HCT116 (cell line): ENCODE results near the gene USF2. TPM values are rescaled to one million over a fixed set of nuclear protein-coding genes. Genes with fewer than 3 reads are reported as not detected.

Source experiments
- ATAC-seq: fragments of 200-7000 bp; cut with Tn5 transposase; 2 replicates; pipeline ENCODE4 v1.9.1; 2020; ENCODE audit warnings: mild to moderate bottlenecking, moderate library complexity
- BruUV-seq: library from RNA; stranded (reverse); fragments of 400-500 nt; replicated peaks from 2 replicates; lab custom pipeline; 2021; lab: Mats Ljungman, UMichigan
- CTCF ChIA-PET: fragments of 300-600 bp; sonication (Branson Sonifier 250); formaldehyde crosslinking; loops from one replicate; lab custom pipeline; 2021; ENCODE audit warnings: antibody characterized with exemption; lab: Charles Lee
- POLR2A ChIA-PET: fragments of 300-600, 350-600 bp; sonication (Branson Sonifier 250); formaldehyde crosslinking; loops from one replicate; lab custom pipeline; 2021; ENCODE audit warnings: antibody characterized with exemption; lab: Charles Lee
- RAD21 ChIA-PET, 2 experiments: fragments of 300-600 bp; sonication (Branson Sonifier 250); formaldehyde crosslinking; loops; one replicate each; lab custom pipeline; 2023; ENCODE audit warnings: low total read pairs in 2 of 2; ENCODE audit not compliant: uncharacterized antibody in 2 of 2, unreplicated experiment in 2 of 2, low non-redundant PET in 1 of 2; lab: Charles Lee
- DNase-seq: peaks from one replicate; pipeline ENCODE4 v3.0.0-alpha.2; 2010; ENCODE audit warnings: low read depth, low spot score
- H2AFZ ChIP-seq: fragments of 200-600 bp; shearing (Covaris generic), sonication (generic); 2 replicates; pipeline ENCODE4 v1.6.1; 2017; ENCODE audit warnings: low read depth, mixed run types, mixed read lengths, antibody characterized with exemption, low read length; ENCODE audit not compliant: poor library complexity, severe bottlenecking
- H3K27ac ChIP-seq: 2 replicates; pipeline ENCODE4 v1.5.1; 2012; ENCODE audit warnings: low read depth, low read length
- H3K27me3 ChIP-seq: fragments of 200-600 bp; sonication (generic); 2 replicates; pipeline ENCODE4 v1.6.1; 2016; ENCODE audit warnings: mixed run types, low read length, mixed read lengths; ENCODE audit not compliant: insufficient read depth
- H3K36me3 ChIP-seq, 2 experiments: fragments of 200-500 bp in 1 of 2; fragments of 200-600 bp in 1 of 2; sonication (Bioruptor generic) in 1 of 2; sonication (generic) in 1 of 2; 2 replicates each; pipeline versions ENCODE4 v1.5.1 to v1.6.1; 2014 to 2016; ENCODE audit warnings: low read length in 2 of 2, inconsistent platforms in 1 of 2, mixed read lengths in 1 of 2, mixed run types in 1 of 2; ENCODE audit not compliant: insufficient read depth in 2 of 2, control insufficient read depth in 1 of 2
- H3K4me1 ChIP-seq, 2 experiments: fragments of 200-600 bp in 1 of 2; sonication (generic) in 1 of 2; 2 replicates each; pipeline versions ENCODE4 v1.5.1 to v1.6.1; 2012 to 2017; ENCODE audit warnings: low read length in 2 of 2, inconsistent platforms in 1 of 2, mild to moderate bottlenecking in 1 of 2, mixed read lengths in 1 of 2, mixed run types in 1 of 2, moderate library complexity in 1 of 2; ENCODE audit not compliant: insufficient read depth in 2 of 2, control insufficient read depth in 1 of 2
- H3K4me2 ChIP-seq: fragments of 200-600 bp; sonication (generic); 2 replicates; pipeline ENCODE4 v1.6.1; 2017; ENCODE audit warnings: mixed run types, low read length, mixed read lengths
- H3K4me3 ChIP-seq, 2 experiments: fragments of 200-600 bp in 1 of 2; sonication (generic) in 1 of 2; replicated peaks in 1 of 2; 2 replicates each; pipeline ENCODE4 v1.5.1; 2011 to 2016; ENCODE audit warnings: low read length in 2 of 2, control low read depth in 1 of 2, low read depth in 1 of 2, mild to moderate bottlenecking in 1 of 2, mixed read lengths in 1 of 2, mixed run types in 1 of 2
- H3K79me2 ChIP-seq: fragments of 200-600 bp; sonication (generic); 2 replicates; pipeline ENCODE4 v1.6.1; 2017; ENCODE audit warnings: mild to moderate bottlenecking, mixed run types, low read length, moderate library complexity, mixed read lengths; ENCODE audit not compliant: insufficient read depth
- H3K9ac ChIP-seq: fragments of 200-600 bp; sonication (generic); 2 replicates; pipeline ENCODE4 v1.6.1; 2016; ENCODE audit warnings: low read length, mixed read lengths
- H3K9me2 ChIP-seq: fragments of 200-600 bp; sonication (generic), shearing (Covaris generic); 2 replicates; pipeline ENCODE4 v1.6.1; 2017; ENCODE audit warnings: mixed run types, mild to moderate bottlenecking, moderate library complexity; ENCODE audit not compliant: insufficient read depth
- H3K9me3 ChIP-seq, 2 experiments: fragments of 200-500 bp in 1 of 2; fragments of 200-600 bp in 1 of 2; sonication (Bioruptor generic) in 1 of 2; sonication (generic) in 1 of 2; 2 replicates each; pipeline ENCODE4 v1.6.1; 2014 to 2017; ENCODE audit warnings: low read length in 2 of 2, mixed read lengths in 2 of 2, inconsistent platforms in 1 of 2, low read depth in 1 of 2, mild to moderate bottlenecking in 1 of 2, mixed run types in 1 of 2, moderate library complexity in 1 of 2; ENCODE audit not compliant: control insufficient read depth in 1 of 2, insufficient read depth in 1 of 2
- H4K20me1 ChIP-seq: fragments of 200-600 bp; sonication (generic), shearing (Covaris generic); 2 replicates; pipeline ENCODE4 v1.6.1; 2017; ENCODE audit warnings: mixed run types, mild to moderate bottlenecking, moderate library complexity; ENCODE audit not compliant: insufficient read depth
- CEBPB ChIP-seq: IDR thresholded peaks from 2 replicates; pipeline ENCODE4 v1.6.1; 2012; ENCODE audit warnings: low read depth
- EGR1 ChIP-seq: IDR thresholded peaks from 2 replicates; pipeline ENCODE4 v1.6.1; 2012; ENCODE audit warnings: low read depth
- EZH2 ChIP-seq: fragments of 200-600 bp; sonication (generic); IDR thresholded peaks from 2 replicates; pipeline ENCODE4 v1.6.1; 2017; ENCODE audit warnings: antibody characterized with exemption, mixed run types
- POLR2AphosphoS5 ChIP-seq: IDR thresholded peaks from 2 replicates; pipeline ENCODE4 v1.6.1; 2011; ENCODE audit warnings: mild to moderate bottlenecking, low read depth, low read length, moderate library complexity
- RAD21 ChIP-seq: IDR thresholded peaks from 2 replicates; pipeline ENCODE4 v1.6.1; 2012; ENCODE audit warnings: low read depth, mild to moderate bottlenecking
- SIN3A ChIP-seq: IDR thresholded peaks from 2 replicates; pipeline ENCODE4 v1.6.1; 2012; ENCODE audit warnings: low read depth
- SP1 ChIP-seq: IDR thresholded peaks from 2 replicates; pipeline ENCODE4 v1.6.1; 2012; ENCODE audit warnings: low read depth
- YY1 ChIP-seq: IDR thresholded peaks from 2 replicates; pipeline ENCODE4 v1.6.1; 2011; ENCODE audit warnings: low read length, low read depth, moderate library complexity, mild to moderate bottlenecking; ENCODE audit not compliant: insufficient replicate concordance; ENCODE audit errors: extremely low read depth
- ZBTB33 ChIP-seq: IDR thresholded peaks from 2 replicates; pipeline ENCODE4 v1.6.1; 2011; ENCODE audit warnings: mild to moderate bottlenecking, low read length, moderate library complexity; ENCODE audit not compliant: insufficient replicate concordance; ENCODE audit errors: extremely low read depth
- intact Hi-C: fragments of 100-400 bp; cut with micrococcal nuclease; formaldehyde crosslinking; loops from 2 replicates; pipeline ENCODE4 v1.10.0; 2022
- total RNA-seq: library from RNA; stranded (reverse); gene quantifications from one replicate; pipeline ENCODE4 v1.2.1, GENCODE V29; 2021; ENCODE audit not compliant: unreplicated experiment

USF2 gene
- total RNA-seq, 1 experiment from 2014 or later, result 98.4 TPM

GRCh38 chr19:35273686-35274259 is 5.0 kb downstream of the USF2 start:
- H3K4me3 ChIP-seq, result no peak overlapping the region
- no peaks in the 10 kb centered on the region for H3K9me3 ChIP-seq
- ChIA-PET RAD21 (no interaction called here), CTCF (no interaction called here), POLR2A (no interaction called here)
- intact Hi-C loops, result no loop called here
- no peak overlapping the region for H3K4me2 ChIP-seq
- no peaks in the 10 kb centered on the region for H4K20me1 ChIP-seq
- TF ChIP-seq YY1 (no peak), SIN3A (no peak), CEBPB (no peak), RAD21 (no peak), EZH2 (no peak), ZBTB33 (no peak), EGR1 (no peak), SP1 (no peak), POLR2AphosphoS5 (no peak)
- H2AFZ ChIP-seq, result no peak overlapping the region
- no peak for DNase-seq
- no peaks in the 10 kb centered on the region for H3K9me2 ChIP-seq
- no TSS peak for BruUV-seq
- no peak overlapping the region for H3K27ac ChIP-seq
- peaks cover 14% of the 10 kb centered on the region in 2 experiments; a peak in 3 of 4 replicates for H3K36me3 ChIP-seq
- H3K79me2 ChIP-seq, result peaks cover 5% of the 10 kb centered on the region; the same call in 1 of the 2 replicates
- ATAC-seq, result no peak
- H3K4me1 ChIP-seq, result peaks cover 3 to 9% of the 10 kb centered on the region in 2 experiments; a peak in 3 of 4 replicates
- no peaks in the 10 kb centered on the region for H3K27me3 ChIP-seq
- no peak overlapping the region for H3K9ac ChIP-seq
